Muscle layer of colon (tissue), 2 donors: Measurements from ENCODE around the gene ADAP1.

Experiments used
- H3K27ac ChIP-seq: one replicate; pipeline ENCODE4 v1.7.0; 2013; ENCODE audit warnings: low read depth, mild to moderate bottlenecking, low read length, moderate library complexity
- H3K27me3 ChIP-seq, 2 donors: one replicate each; pipeline ENCODE4 v1.7.0; 2013; ENCODE audit warnings: low read length in 2 of 2, mild to moderate bottlenecking in 2 of 2; ENCODE audit not compliant: insufficient read depth in 2 of 2, control insufficient read depth in 1 of 2
- H3K36me3 ChIP-seq: one replicate; pipeline ENCODE4 v1.7.0; 2013; ENCODE audit warnings: mild to moderate bottlenecking, low read length; ENCODE audit not compliant: insufficient read depth
- H3K4me1 ChIP-seq: one replicate; pipeline ENCODE4 v1.7.0; 2013; ENCODE audit warnings: mild to moderate bottlenecking, low read length; ENCODE audit not compliant: insufficient read depth
- H3K4me3 ChIP-seq, 2 donors: one replicate each; pipeline ENCODE4 v1.7.0; 2013; ENCODE audit warnings: low read length in 2 of 2, low read depth in 1 of 2, mild to moderate bottlenecking in 1 of 2, moderate library complexity in 1 of 2
- H3K9ac ChIP-seq: one replicate; pipeline ENCODE4 v1.7.0; 2013; ENCODE audit warnings: low read length
- H3K9me3 ChIP-seq: one replicate; pipeline ENCODE4 v1.7.0; 2013; ENCODE audit warnings: mild to moderate bottlenecking, low read length
- donor health status: abdominal sarcoma.
- donor health status: Adenocarcinoma of cecum.

ADAP1 gene

DNA sequence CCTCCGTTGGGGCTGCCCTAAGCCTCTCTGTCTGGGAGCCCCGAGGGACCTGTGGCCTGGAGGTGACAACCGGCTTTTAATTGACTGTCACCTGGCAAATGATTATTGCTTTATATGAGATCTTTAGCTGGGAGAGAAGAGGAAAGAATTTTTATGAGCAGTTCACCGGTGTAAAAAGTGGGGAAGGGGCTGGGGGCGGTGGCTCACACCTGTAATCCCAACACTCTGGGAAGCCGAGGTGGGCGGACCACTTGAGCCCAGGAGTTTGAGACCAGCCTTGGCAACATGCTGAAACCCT is 23.5 kb upstream of the ADAP1 start:
- peaks cover 10% of the 10 kb centered on the region for H3K4me1 ChIP-seq
- H3K36me3 ChIP-seq: peaks cover 5% of the 10 kb centered on the region
- H3K27me3 ChIP-seq: peaks cover 0 to 10% of the 10 kb centered on the region in 2 donors
- H3K4me3 ChIP-seq: no peak overlapping the region
- no peaks in the 10 kb centered on the region for H3K9me3 ChIP-seq
- H3K27ac ChIP-seq: no peak overlapping the region
- no peak overlapping the region for H3K9ac ChIP-seq

DNA sequence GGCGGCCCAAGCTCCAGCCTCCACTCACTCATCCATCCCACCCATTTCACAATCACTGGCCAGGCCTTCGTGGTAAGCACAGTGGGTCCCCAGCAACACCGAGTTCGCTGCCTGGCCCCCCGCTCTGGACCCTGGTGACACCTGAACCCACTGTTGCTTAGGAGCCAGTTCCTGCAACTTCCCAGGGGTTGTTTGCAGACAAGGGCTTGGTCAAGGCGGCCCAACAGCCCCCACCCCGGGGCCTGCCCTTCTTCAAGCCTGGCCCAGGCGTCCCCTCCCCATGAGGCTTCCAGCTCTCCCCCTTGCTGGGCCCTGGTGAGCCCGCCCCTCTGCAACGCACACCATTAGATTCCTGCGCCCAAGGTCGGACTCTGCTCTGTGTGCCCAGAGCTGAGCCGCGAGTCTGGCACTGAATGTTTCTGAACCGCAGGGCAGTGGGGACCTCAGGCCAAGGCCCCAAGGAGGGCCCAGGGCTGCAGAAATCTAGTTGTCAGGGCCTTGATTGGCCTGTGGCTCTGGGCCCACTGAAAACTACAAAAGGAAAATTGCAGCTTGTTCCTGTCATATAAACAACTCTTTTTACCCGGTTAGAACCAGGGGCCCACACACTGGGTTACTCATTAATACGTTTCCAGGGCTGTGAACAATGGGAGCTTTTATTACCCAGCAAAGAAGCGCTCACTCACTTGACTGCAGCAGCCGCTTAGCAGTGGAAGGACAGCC is 23.0 kb upstream of the ADAP1 start:
- no peaks in the 10 kb centered on the region for H3K9me3 ChIP-seq
- H3K4me3 ChIP-seq: no peak overlapping the region
- H3K4me1 ChIP-seq: peaks cover 11% of the 10 kb centered on the region
- peaks cover 0 to 5% of the 10 kb centered on the region in 2 donors for H3K27me3 ChIP-seq
- no peak overlapping the region for H3K27ac ChIP-seq
- no peak overlapping the region for H3K9ac ChIP-seq
- H3K36me3 ChIP-seq: peaks cover 10% of the 10 kb centered on the region

DNA sequence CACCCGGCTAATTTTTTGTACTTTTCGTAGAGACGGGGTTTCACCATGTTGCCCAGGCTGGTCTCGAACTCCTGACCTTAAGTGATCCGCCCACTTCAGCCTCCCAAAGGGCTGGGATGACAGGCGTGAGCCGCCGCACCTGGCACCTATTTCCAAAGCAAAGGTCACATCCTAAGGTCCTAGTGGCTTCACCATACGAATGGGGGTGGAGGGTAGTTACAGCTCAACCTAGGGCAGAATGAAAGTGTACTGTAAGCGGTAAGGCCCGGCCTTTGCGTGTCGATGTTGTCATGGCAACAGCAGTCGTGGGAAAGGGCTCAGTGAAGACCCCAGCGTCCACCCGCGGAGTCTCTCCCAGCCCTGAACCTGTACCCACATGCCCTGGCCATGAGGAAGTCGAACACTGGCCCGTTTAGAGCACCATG is 22.4 kb upstream of the ADAP1 start:
- Histone ChIP-seq H3K27me3 (no peaks in the 10 kb centered on the region), H3K9me3 (no peaks in the 10 kb centered on the region), H3K4me3 (no peak overlapping the region), H3K36me3 (peaks cover 15% of the 10 kb centered on the region), H3K9ac (no peak overlapping the region), H3K27ac (no peak overlapping the region), H3K4me1 (peaks cover 11% of the 10 kb centered on the region)

DNA sequence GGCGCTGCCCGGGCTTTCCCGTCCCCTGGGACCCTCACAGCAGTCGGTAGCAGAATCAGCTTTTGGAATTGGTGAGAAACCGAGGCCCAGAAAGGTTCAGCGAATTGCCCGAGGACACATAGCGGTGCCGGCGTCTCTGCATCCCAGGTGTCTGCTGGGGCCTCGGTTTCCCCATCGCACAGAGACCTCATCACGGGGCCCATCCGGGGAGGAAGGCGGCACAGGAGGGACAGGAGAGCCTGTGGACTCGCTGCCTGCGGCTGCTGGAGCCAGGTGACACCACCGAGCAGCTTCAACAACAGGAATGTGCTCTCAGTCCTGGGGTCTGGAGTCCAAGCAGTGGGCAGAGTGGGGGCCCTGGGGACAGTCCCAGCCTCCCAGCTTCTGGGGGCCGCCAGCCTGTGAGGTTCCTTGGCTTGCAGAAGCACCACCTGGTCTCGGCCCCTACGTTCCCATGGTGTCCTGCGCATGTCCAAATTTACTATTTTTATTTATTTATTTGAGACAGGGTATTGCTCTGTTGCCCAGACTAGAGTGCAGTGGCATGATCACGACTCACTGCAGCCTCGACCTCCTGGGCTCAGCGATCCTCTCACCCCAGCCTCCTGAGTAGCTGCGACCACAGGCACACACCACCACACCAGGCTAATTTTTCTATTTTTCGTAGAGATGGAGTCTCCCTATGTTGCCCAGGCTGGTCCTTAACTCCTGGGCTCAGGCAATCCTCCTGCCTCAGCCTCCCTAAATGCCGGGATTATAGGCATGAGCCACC is 21.4 kb upstream of the ADAP1 start:
- Histone ChIP-seq H3K36me3 (peaks cover 20% of the 10 kb centered on the region), H3K9ac (no peak overlapping the region), H3K4me1 (peaks cover 12% of the 10 kb centered on the region), H3K9me3 (no peaks in the 10 kb centered on the region), H3K27me3 (no peaks in the 10 kb centered on the region), H3K4me3 (peak overlapping the region; percentile 77 to 100), H3K27ac (no peak overlapping the region)

DNA sequence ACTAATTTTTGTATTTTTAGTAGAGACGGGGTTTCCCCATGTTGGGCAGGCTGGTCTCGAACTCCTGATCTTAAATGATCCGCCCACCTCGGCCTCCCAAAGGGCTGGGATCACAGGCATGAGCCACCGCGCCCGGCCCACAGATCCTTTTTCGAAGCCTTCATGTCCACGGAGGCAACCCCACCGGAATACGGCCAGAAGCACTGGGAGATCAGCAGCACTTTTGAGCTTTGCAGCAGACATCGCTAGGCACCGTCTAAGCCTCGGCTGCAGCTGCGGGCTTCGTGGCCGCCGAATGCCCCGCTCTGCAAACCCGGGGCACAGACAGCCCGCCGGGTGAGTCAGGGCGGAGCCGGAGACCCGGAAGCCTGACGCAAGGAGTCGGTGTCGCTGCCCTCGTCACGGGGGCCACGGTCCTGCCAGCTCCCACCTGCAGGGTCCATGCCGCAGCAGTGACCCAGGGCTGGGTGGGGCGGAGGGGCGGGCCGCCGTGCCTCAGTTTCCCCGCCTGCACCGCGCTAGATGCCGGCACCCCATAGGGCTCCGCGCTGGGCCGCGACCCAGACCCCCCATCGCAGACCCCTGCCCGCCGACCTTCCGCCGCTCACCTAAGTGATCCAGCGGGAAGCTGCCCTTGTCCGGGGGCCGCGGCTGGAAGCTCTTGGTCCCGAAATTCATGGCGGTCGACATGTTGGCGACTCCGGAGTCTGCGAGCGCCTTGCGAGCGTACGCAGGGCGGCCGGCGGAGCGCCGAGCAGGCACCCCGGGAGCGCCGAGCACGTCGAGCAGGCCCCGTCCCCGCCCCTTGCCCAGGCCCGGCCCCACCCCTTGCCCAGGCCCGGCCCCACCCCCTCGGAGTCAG is 20.6 kb upstream of the ADAP1 start, which contains the start of gene COX19:
TSS of gene COX19 (minus strand) at position 730 of the 862 bp plus-strand sequence. CDS start at position 690, 40 bp downstream.
- Histone ChIP-seq H3K27me3 (no peaks in the 10 kb centered on the region), H3K9ac (peak within 1 kb of the TSS; percentile 49), H3K4me3 (peak within 1 kb of the TSS; percentile 77 to 100), H3K36me3 (peaks cover 26% of the 10 kb centered on the region), H3K9me3 (no peaks in the 10 kb centered on the region), H3K27ac (peak within 1 kb of the TSS; percentile 99), H3K4me1 (peaks cover 14% of the 10 kb centered on the region)

DNA sequence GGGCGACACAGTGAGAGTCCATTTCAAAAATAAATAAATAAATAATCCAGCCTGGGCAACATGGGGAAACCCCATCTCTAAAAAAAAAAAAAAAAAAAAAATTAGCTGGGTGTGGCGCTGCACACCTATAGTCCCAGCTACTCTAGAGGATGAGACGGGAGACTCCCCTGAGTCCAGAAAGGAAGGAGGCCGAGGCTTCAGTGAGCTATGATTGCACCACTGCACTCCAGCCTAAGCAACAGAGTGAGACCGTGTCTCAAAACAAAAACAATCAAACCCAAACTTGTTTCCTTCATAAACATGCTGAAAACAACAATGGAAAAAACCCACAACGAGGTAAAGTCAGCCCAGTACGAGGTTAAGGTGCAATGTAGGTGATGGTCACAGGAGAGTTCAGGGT is 19.7 kb upstream of the ADAP1 start:
- H3K4me1 ChIP-seq: peaks cover 14% of the 10 kb centered on the region

DNA sequence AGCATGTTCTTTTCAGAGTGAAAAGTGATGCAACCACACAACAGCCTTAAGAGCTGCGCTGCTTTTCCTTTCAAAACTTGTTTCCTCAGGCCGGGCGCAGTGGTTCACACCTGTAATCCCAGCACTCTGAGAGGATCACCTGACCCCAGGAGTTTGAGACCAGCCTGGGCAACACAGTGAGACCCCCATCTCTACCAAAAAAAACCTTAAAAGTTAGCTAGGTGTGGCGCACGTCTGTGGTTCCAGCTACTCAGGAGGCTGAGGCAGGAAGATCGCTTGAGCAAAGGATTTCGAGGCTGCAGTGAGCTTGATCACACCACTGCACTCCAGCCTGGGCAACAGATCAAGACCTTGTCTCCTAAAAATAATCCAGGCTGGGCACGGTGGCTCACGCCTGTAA is 18.8 kb upstream of the ADAP1 start:
- Histone ChIP-seq H3K36me3 (peaks cover 34% of the 10 kb centered on the region), H3K9me3 (no peaks in the 10 kb centered on the region), H3K27me3 (no peaks in the 10 kb centered on the region), H3K9ac (no peak overlapping the region), H3K27ac (no peak overlapping the region), H3K4me1 (peaks cover 14% of the 10 kb centered on the region), H3K4me3 (no peak overlapping the region)

More for the DNA sequence above, 19.7 kb upstream of the ADAP1 start:
- Histone ChIP-seq H3K27ac (no peak overlapping the region), H3K9me3 (no peaks in the 10 kb centered on the region), H3K36me3 (peaks cover 30% of the 10 kb centered on the region), H3K9ac (peak overlapping the region; percentile 49), H3K4me3 (peak overlapping the region in 1 of 2 donors; percentile 77), H3K27me3 (no peaks in the 10 kb centered on the region)

DNA sequence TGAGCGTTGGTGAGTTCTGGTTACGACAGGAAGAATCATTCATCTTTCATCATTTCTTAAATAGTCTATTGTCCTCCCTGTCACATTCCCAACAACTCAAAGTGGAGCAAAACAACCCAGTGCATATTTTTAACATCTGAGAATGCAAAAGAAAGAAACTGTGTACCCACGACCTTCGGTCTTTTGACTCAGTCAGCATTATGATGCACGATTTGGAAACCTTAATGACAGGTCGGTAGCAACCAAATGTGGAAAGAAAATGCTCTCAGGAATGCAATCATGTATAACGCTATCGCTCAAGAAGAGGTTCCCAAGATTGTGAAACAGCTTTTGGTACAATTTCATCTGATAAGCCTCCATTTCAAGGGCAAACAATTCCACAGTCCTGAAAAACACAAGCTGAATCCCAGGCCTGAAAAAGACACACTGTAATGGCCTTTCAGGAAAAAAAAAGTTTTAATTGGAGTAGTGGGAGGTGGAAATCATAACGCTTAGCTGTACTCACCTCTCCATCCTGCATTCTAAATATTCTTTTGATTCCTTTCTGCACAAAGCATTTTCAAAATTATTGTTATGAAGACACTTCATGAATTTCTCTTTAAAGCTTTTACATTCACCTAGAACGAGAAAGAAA is 18.3 kb upstream of the ADAP1 start:
- no peak overlapping the region for H3K4me3 ChIP-seq
- no peaks in the 10 kb centered on the region for H3K27me3 ChIP-seq
- H3K27ac ChIP-seq: no peak overlapping the region
- peaks cover 14% of the 10 kb centered on the region for H3K4me1 ChIP-seq
- peaks cover 40% of the 10 kb centered on the region for H3K36me3 ChIP-seq
- H3K9ac ChIP-seq: no peak overlapping the region
- no peaks in the 10 kb centered on the region for H3K9me3 ChIP-seq

DNA sequence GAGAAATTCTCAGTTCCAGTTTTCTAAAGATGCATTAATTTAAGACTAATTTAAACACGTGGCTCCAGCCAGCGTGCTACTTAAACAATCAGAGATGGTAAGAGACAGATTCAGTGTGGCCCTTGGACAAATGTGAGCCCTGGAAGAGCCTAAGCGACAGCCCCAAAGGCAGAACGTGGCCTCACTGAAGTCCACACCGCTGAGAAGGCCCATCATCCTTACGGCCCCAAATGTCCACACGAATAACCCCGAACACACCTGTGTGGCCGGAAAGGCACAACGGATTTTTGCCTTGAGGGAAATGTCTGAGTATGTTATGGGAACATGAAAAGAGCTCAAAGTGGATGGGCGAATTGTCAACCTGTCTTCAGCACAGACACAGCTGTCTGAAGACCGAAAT is 17.6 kb upstream of the ADAP1 start:
- Histone ChIP-seq H3K4me1 (peaks cover 14% of the 10 kb centered on the region), H3K36me3 (peaks cover 46% of the 10 kb centered on the region), H3K4me3 (no peak overlapping the region), H3K9me3 (no peaks in the 10 kb centered on the region), H3K27me3 (no peaks in the 10 kb centered on the region), H3K27ac (no peak overlapping the region), H3K9ac (no peak overlapping the region)

DNA sequence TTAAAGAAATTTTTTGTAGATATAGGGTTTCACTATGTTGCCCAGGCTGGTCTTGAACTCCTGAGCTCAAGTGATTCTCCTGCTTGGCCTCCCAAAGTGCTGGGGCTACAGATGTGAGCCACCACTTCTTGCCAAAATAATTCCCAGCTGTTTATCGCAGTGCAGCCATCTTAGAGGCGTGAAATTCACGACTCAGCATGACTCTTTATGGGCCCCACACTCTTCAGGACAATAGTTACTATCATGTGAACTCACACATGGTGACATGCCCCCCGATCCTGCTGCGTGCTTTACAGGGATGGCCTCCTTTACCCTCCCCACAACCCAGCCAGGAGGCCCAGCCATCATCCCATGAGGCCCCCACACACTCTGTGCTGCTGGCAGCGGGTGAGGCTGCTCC is 16.3 kb upstream of the ADAP1 start:
- no peak overlapping the region for H3K4me3 ChIP-seq
- H3K4me1 ChIP-seq: peaks cover 13% of the 10 kb centered on the region
- H3K9ac ChIP-seq: no peak overlapping the region
- peaks cover 51% of the 10 kb centered on the region for H3K36me3 ChIP-seq
- no peaks in the 10 kb centered on the region for H3K27me3 ChIP-seq
- no peak overlapping the region for H3K27ac ChIP-seq
- H3K9me3 ChIP-seq: no peaks in the 10 kb centered on the region

DNA sequence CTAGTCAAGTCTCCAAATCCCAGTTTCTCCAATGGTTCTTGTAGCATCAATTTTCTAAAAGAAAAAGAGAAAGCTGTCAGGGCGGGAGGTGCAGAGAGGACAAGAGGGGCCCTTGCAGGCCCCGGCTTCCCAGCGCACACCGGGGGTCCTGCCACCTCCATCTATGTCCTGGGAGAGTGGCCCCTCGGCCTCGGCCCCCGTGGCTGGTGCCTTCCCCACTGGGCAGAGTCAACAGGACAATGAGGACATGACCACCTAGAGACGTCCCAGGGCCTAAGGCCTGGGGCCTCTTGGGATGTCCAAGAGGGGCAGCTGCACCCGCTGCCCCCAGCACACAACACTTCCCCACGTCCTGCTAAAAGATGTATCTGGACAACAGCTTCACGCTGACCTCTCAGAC is 14.9 kb upstream of the ADAP1 start:
- Histone ChIP-seq H3K27me3 (no peaks in the 10 kb centered on the region), H3K4me1 (peaks cover 24% of the 10 kb centered on the region), H3K36me3 (peaks cover 51% of the 10 kb centered on the region), H3K27ac (no peak overlapping the region), H3K9ac (no peak overlapping the region), H3K4me3 (no peak overlapping the region), H3K9me3 (no peaks in the 10 kb centered on the region)
